Karpas-422 (cell line): ENCODE results near the gene LCE2C. TPM values are rescaled to one million over a fixed set of nuclear protein-coding genes. Genes with fewer than 3 reads are reported as not detected.
A peak's percentile ranks its signal among the peaks of the same experiment; 100 is the strongest.
"Not testable (repeated sequence)": the region's sequence is repeated elsewhere in the genome, so short reads cannot be mapped to it uniquely, and the experiment has no call there.

ENCODE experiments used
- DNase-seq: peaks from one replicate; pipeline ENCODE4 v3.0.0-alpha.2; 2015
- H2AFZ ChIP-seq: fragments of 200-600 bp; sonication (generic); 2 replicates; pipeline ENCODE4 v1.6.1; 2014; ENCODE audit warnings: antibody characterized with exemption, low read length, mixed read lengths
- H3K27ac ChIP-seq: fragments of 200-600 bp; sonication (generic); 2 replicates; pipeline ENCODE4 v1.5.1; 2014; ENCODE audit warnings: mild to moderate bottlenecking, low read length, moderate library complexity
- H3K27me3 ChIP-seq: fragments of 200-600 bp; sonication (generic); 2 replicates; pipeline ENCODE4 v1.6.1; 2014; ENCODE audit warnings: low read length, mixed read lengths
- H3K36me3 ChIP-seq: fragments of 200-600 bp; sonication (generic); 2 replicates; pipeline ENCODE4 v1.6.1; 2014; ENCODE audit warnings: low read length, mixed read lengths; ENCODE audit not compliant: insufficient read depth
- H3K4me1 ChIP-seq: fragments of 200-600 bp; sonication (generic); 2 replicates; pipeline ENCODE4 v1.6.1; 2014; ENCODE audit warnings: mild to moderate bottlenecking, low read length, mixed read lengths
- H3K4me2 ChIP-seq: fragments of 200-600 bp; sonication (generic); 2 replicates; pipeline ENCODE4 v1.6.1; 2014; ENCODE audit warnings: low read length, low read depth, mild to moderate bottlenecking; ENCODE audit not compliant: poor library complexity, severe bottlenecking
- H3K4me3 ChIP-seq: fragments of 200-600 bp; sonication (generic); 2 replicates; pipeline ENCODE4 v1.5.1; 2014; ENCODE audit warnings: mild to moderate bottlenecking, antibody characterized with exemption, low read length, mixed read lengths
- H3K79me2 ChIP-seq: fragments of 200-600 bp; sonication (generic); 2 replicates; pipeline ENCODE4 v1.6.1; 2014; ENCODE audit warnings: mild to moderate bottlenecking, low read length, mixed read lengths
- H3K9ac ChIP-seq: fragments of 200-600 bp; sonication (generic); 2 replicates; pipeline ENCODE4 v1.6.0; 2014; ENCODE audit warnings: low read length
- H3K9me2 ChIP-seq: fragments of 200-600 bp; sonication (generic), shearing (Covaris generic); replicated peaks from 2 replicates; pipeline ENCODE4 v1.6.0; 2014; ENCODE audit warnings: mild to moderate bottlenecking, low read length, moderate library complexity; ENCODE audit not compliant: insufficient read depth
- H3K9me3 ChIP-seq: fragments of 300-700, 200-600 bp; sonication (generic); 2 replicates; pipeline ENCODE4 v1.6.1; 2014; ENCODE audit warnings: low read length, mixed read lengths
- H4K20me1 ChIP-seq: fragments of 200-600 bp; sonication (generic); 2 replicates; pipeline ENCODE4 v1.6.1; 2014; ENCODE audit warnings: mild to moderate bottlenecking, antibody characterized with exemption, low read length, low read depth; ENCODE audit not compliant: insufficient read depth
- total RNA-seq: library from RNA; depleted of rRNA; stranded (reverse); fragments of >200 nt; shearing (Covaris generic); gene quantifications from 2 replicates; pipeline ENCODE4 v1.2.3, GENCODE V29; 2014; ENCODE audit warnings: low replicate concordance; rRNA removed

Gene LCE2C, protein sequence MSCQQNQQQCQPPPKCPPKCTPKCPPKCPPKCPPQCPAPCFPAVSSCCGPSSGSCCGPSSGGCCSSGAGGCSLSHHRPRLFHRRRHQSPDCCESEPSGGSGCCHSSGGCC
- total RNA-seq: not detected in 2 replicates

- H3K4me3 ChIP-seq, H2AFZ ChIP-seq, H3K27me3 ChIP-seq, H4K20me1 ChIP-seq, DNase-seq, H3K79me2 ChIP-seq, H3K9ac ChIP-seq, H3K4me1 ChIP-seq, H3K36me3 ChIP-seq, H3K9me2 ChIP-seq, H3K9me3 ChIP-seq, H3K27ac ChIP-seq, H3K4me2 ChIP-seq: not testable (repeated sequence)
These were observed at the start of gene LCE2C for GRCh38 chr1:152674983-152675382. Gene LCE2C (plus strand): TSS chr1:152675279. CDS start chr1:152676016, 737 bp downstream.

- Histone ChIP-seq H3K4me3 (no peak overlapping the region), H3K4me2 (no peak overlapping the region), H4K20me1 (no peaks in the 10 kb centered on the region), H3K36me3 (no peaks in the 10 kb centered on the region), H3K27me3 (no peaks in the 10 kb centered on the region), H3K9me3 (no peaks in the 10 kb centered on the region), H2AFZ (no peak overlapping the region), H3K27ac (no peak overlapping the region), H3K4me1 (no peaks in the 10 kb centered on the region), H3K9ac (no peak overlapping the region), H3K79me2 (no peaks in the 10 kb centered on the region), H3K9me2 (no peaks in the 10 kb centered on the region)
- no peak for DNase-seq
These were observed 48.3 kb upstream of the LCE2C start for GRCh38 chr1:152626744-152627143.

GRCh38 chr1:152630596-152630995, 44.5 kb upstream of the LCE2C start:
- Histone ChIP-seq H3K27me3 (no peaks in the 10 kb centered on the region), H3K4me3 (no peak overlapping the region), H3K9me3 (no peaks in the 10 kb centered on the region), H3K4me2 (no peak overlapping the region), H3K9ac (no peak overlapping the region), H4K20me1 (no peaks in the 10 kb centered on the region), H2AFZ (no peak overlapping the region), H3K79me2 (no peaks in the 10 kb centered on the region), H3K4me1 (no peaks in the 10 kb centered on the region), H3K36me3 (no peaks in the 10 kb centered on the region), H3K27ac (no peak overlapping the region), H3K9me2 (no peaks in the 10 kb centered on the region)
- DNase-seq: no peak

GRCh38 chr1:152640351-152640750, 34.7 kb upstream of the LCE2C start:
- DNase-seq: no peak
- H3K9me2 ChIP-seq: no peaks in the 10 kb centered on the region
- H3K4me2 ChIP-seq: no peak overlapping the region
- no peak overlapping the region for H2AFZ ChIP-seq
- no peak overlapping the region for H3K27ac ChIP-seq
- no peaks in the 10 kb centered on the region for H3K36me3 ChIP-seq
- H3K4me1 ChIP-seq: no peaks in the 10 kb centered on the region
- H3K27me3 ChIP-seq: no peaks in the 10 kb centered on the region
- H3K9me3 ChIP-seq: no peaks in the 10 kb centered on the region
- no peak overlapping the region for H3K4me3 ChIP-seq
- no peak overlapping the region for H3K9ac ChIP-seq
- no peaks in the 10 kb centered on the region for H4K20me1 ChIP-seq
- H3K79me2 ChIP-seq: no peaks in the 10 kb centered on the region

GRCh38 chr1:152643945-152644344, 31.1 kb upstream of the LCE2C start:
- Histone ChIP-seq H3K9me3 (no peaks in the 10 kb centered on the region), H3K27ac (no peak overlapping the region), H3K4me2 (no peak overlapping the region), H3K4me1 (no peaks in the 10 kb centered on the region), H3K9ac (no peak overlapping the region), H2AFZ (no peak overlapping the region), H3K79me2 (no peaks in the 10 kb centered on the region), H3K36me3 (no peaks in the 10 kb centered on the region), H3K27me3 (no peaks in the 10 kb centered on the region), H3K4me3 (no peak overlapping the region), H3K9me2 (no peaks in the 10 kb centered on the region), H4K20me1 (no peaks in the 10 kb centered on the region)
- no peak for DNase-seq

DNA sequence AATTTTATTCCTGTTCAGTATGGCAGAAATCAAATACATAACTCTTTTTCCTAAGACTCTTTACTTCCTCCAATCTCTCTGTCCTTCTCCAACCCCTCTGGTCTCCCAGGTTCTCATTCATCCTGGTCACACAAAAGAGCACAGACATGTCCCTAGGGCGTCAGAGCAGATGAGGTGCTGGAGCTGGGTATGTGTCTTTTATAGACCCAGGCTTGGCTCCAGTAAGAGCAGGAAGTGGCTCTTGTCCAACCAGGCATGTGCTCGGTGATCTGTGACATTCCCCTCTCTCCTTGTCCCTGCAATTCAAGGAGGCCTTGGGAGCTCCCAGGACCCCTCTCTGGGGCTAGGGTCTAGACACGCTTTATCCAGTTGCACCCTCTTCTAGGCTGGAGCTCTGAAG, 29.9 kb upstream of the LCE2C start:
- no peak overlapping the region for H3K9ac ChIP-seq

GRCh38 chr1:152646656-152647055, 28.4 kb upstream of the LCE2C start:
- Histone ChIP-seq H2AFZ (no peak overlapping the region), H3K27me3 (no peaks in the 10 kb centered on the region)

More for the DNA sequence above, 29.9 kb upstream of the LCE2C start:
- Histone ChIP-seq H3K27ac (no peak overlapping the region), H3K9me3 (no peaks in the 10 kb centered on the region), H3K4me1 (no peaks in the 10 kb centered on the region), H3K27me3 (no peaks in the 10 kb centered on the region), H3K36me3 (no peaks in the 10 kb centered on the region), H3K9me2 (no peaks in the 10 kb centered on the region), H3K4me2 (no peak overlapping the region), H3K79me2 (no peaks in the 10 kb centered on the region), H3K4me3 (no peak overlapping the region), H2AFZ (no peak overlapping the region), H4K20me1 (no peaks in the 10 kb centered on the region)
- no peak for DNase-seq

DNA sequence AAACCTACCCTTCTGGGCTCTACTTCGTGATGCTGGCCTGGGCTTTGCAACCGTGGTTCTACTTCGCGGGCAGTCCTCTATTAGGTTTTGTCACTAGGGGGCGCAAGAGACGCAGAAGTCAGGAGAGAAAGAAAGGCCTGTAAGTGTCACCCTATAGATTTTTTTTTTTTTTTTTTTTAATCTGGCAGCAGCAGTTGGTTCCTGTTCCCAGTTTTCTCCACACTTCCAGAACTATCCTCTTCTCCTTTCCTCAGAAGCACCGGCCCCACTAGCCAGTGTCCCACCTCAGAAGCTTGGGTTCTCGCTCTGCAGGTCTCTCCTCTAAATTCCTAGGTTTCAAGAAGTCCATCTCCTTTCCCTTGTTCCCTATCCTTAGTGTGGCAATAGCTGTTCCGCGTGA, 21.0 kb upstream of the LCE2C start:
- no peaks in the 10 kb centered on the region for H3K9me3 ChIP-seq
- H3K9me2 ChIP-seq: no peaks in the 10 kb centered on the region
- no peak overlapping the region for H2AFZ ChIP-seq
- no peak overlapping the region for H3K4me3 ChIP-seq
- peak; percentile 91 for DNase-seq
- H3K27me3 ChIP-seq: no peaks in the 10 kb centered on the region
- no peaks in the 10 kb centered on the region for H3K36me3 ChIP-seq
- H3K9ac ChIP-seq: no peak overlapping the region
- no peak overlapping the region for H3K4me2 ChIP-seq
- no peaks in the 10 kb centered on the region for H4K20me1 ChIP-seq
- no peaks in the 10 kb centered on the region for H3K79me2 ChIP-seq
- no peaks in the 10 kb centered on the region for H3K4me1 ChIP-seq
- H3K27ac ChIP-seq: no peak overlapping the region

More at GRCh38 chr1:152646656-152647055, 28.4 kb upstream of the LCE2C start:
- no peak overlapping the region for H3K4me3 ChIP-seq
- DNase-seq: no peak
- H3K4me2 ChIP-seq: no peak overlapping the region
- H3K9me3 ChIP-seq: no peaks in the 10 kb centered on the region
- H3K9me2 ChIP-seq: no peaks in the 10 kb centered on the region
- H3K4me1 ChIP-seq: no peaks in the 10 kb centered on the region
- no peaks in the 10 kb centered on the region for H3K79me2 ChIP-seq
- no peaks in the 10 kb centered on the region for H3K36me3 ChIP-seq
- H3K27ac ChIP-seq: no peak overlapping the region
- no peak overlapping the region for H3K9ac ChIP-seq
- H4K20me1 ChIP-seq: no peaks in the 10 kb centered on the region

- H3K4me1 ChIP-seq: no peaks in the 10 kb centered on the region
- no peak overlapping the region for H3K9ac ChIP-seq
- no peaks in the 10 kb centered on the region for H3K36me3 ChIP-seq
- no peak for DNase-seq
- no peaks in the 10 kb centered on the region for H3K9me3 ChIP-seq
- H3K27ac ChIP-seq: no peak overlapping the region
- no peak overlapping the region for H3K4me3 ChIP-seq
- H4K20me1 ChIP-seq: no peaks in the 10 kb centered on the region
- H3K4me2 ChIP-seq: no peak overlapping the region
- no peaks in the 10 kb centered on the region for H3K27me3 ChIP-seq
- H2AFZ ChIP-seq: no peak overlapping the region
- H3K79me2 ChIP-seq: no peaks in the 10 kb centered on the region
- H3K9me2 ChIP-seq: no peaks in the 10 kb centered on the region
These were observed 18.6 kb upstream of the LCE2C start for GRCh38 chr1:152656459-152656858.
